Measurements from ENCODE around the gene PWWP2B. TPM values are rescaled to one million over a fixed set of nuclear protein-coding genes. Genes with fewer than 3 reads are reported as not detected.

PWWP2B gene
- total and polyA plus RNA-seq, 10 of the 15 experiments (the other 5 are each of a cell fraction or from before 2014, with no cell fraction given) = 0.04 to 0.87 (median 0.35) TPM; not detected in 4

GRCh38 chr10:132462463-132463332, 65.7 kb downstream of the PWWP2B start:
- Histone ChIP-seq H3K4me1 (ENCODE audit: control insufficient read depth, insufficient read depth, low read length) (no peaks in the 10 kb centered on the region), H3K36me3 (ENCODE audit: control insufficient read depth in 2 of 2, insufficient read depth in 2 of 2, low read length in 1 of 2) (no peaks in the 10 kb centered on the region), H3K4me3 (no peak overlapping the region), H2AFZ (ENCODE audit: control insufficient read depth, low read depth, low read length) (no peak overlapping the region), H3K9me3 (replicated peaks; ENCODE audit: control insufficient read depth, insufficient read depth, low read length) (no peaks in the 10 kb centered on the region), H3K79me2 (ENCODE audit: control insufficient read depth, insufficient read depth, low read length) (no peaks in the 10 kb centered on the region), H3K27ac (ENCODE audit: control insufficient read depth, insufficient read depth) (no peak overlapping the region), H4K20me1 (ENCODE audit: control insufficient read depth, insufficient read depth) (no peaks in the 10 kb centered on the region), H3K4me2 (ENCODE audit: control insufficient read depth, insufficient read depth) (no peak overlapping the region), H3K27me3 (replicated peaks in 1 of 2; ENCODE audit: control insufficient read depth in 2 of 2, insufficient read depth in 2 of 2, low read length in 1 of 2) (no peaks in the 10 kb centered on the region; a peak in 2 of 4 replicates), H3K9ac (ENCODE audit: control insufficient read depth, insufficient read depth, low read length) (no peak overlapping the region)
- ChIA-PET RAD21 (ENCODE audit: unreplicated experiment) (no interaction called here), POLR2A (no interaction called here), SMC1A (ENCODE audit: uncharacterized antibody, unreplicated experiment) (interaction anchor here (1.7 kb wide), 1 partner anchor 176 kb away, joined by 4 read pairs; no protein-coding TSS in a partner anchor), CTCF (interaction anchor here (1.5 kb wide), 1 partner anchor 170 kb away, joined by 4 read pairs; no protein-coding TSS in a partner anchor)
- TF ChIP-seq MEF2B (IDR thresholded peaks at IDR 0.05; ENCODE audit: partially characterized antibody, poor library complexity, severe bottlenecking) (no peak), NFIC (IDR thresholded peaks at IDR 0.05; ENCODE audit: low read depth, low read length) (no peak), MXI1 (IDR thresholded peaks at IDR 0.05; ENCODE audit: low read depth, low read length) (no peak), ELK1 (IDR thresholded peaks at IDR 0.05; ENCODE audit: low read depth, low read length) (no peak), USF2 (IDR thresholded peaks at IDR 0.05; ENCODE audit: borderline replicate concordance, low read depth, low read length) (no peak), RB1 (IDR thresholded peaks at IDR 0.05; ENCODE audit: borderline replicate concordance) (no peak), BHLHE40 (IDR thresholded peaks at IDR 0.05; ENCODE audit: borderline replicate concordance in 1 of 2, low read depth in 2 of 2, low read length in 1 of 2) (no peak), FOXM1 (IDR thresholded peaks at IDR 0.05; ENCODE audit: low read depth, low read length) (no peak), SP1 (IDR thresholded peaks at IDR 0.05; ENCODE audit: low read depth, low read length) (no peak), KDM1A (IDR thresholded peaks at IDR 0.05; ENCODE audit: borderline replicate concordance) (no peak), TAF1 (IDR thresholded peaks at IDR 0.05; ENCODE audit: borderline replicate concordance, low read depth, low read length) (no peak), EGR1 (IDR thresholded peaks at IDR 0.05; ENCODE audit: borderline replicate concordance in 1 of 2, low read depth in 2 of 2, low read length in 2 of 2) (no peak), BACH1 (IDR thresholded peaks at IDR 0.05; ENCODE audit: borderline replicate concordance) (no peak), NR2F1 (conservative IDR thresholded peaks at IDR 0.05) (no peak)
- TF ChIP-seq, protein P1, sequence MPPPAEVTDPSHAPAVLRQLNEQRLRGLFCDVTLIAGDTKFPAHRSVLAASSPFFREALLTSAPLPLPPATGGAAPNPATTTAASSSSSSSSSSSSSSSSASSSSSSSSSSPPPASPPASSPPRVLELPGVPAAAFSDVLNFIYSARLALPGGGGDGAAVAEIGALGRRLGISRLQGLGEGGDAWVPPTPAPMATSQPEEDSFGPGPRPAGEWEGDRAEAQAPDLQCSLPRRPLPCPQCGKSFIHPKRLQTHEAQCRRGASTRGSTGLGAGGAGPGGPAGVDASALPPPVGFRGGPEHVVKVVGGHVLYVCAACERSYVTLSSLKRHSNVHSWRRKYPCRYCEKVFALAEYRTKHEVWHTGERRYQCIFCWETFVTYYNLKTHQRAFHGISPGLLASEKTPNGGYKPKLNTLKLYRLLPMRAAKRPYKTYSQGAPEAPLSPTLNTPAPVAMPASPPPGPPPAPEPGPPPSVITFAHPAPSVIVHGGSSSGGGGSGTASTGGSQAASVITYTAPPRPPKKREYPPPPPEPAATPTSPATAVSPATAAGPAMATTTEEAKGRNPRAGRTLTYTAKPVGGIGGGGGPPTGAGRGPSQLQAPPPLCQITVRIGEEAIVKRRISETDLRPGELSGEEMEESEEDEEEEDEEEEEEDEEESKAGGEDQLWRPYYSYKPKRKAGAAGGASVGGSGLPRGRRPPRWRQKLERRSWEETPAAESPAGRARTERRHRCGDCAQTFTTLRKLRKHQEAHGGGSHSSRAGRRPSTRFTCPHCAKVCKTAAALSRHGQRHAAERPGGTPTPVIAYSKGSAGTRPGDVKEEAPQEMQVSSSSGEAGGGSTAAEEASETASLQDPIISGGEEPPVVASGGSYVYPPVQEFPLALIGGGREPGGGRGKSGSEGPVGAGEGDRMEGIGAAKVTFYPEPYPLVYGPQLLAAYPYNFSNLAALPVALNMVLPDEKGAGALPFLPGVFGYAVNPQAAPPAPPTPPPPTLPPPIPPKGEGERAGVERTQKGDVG (CRISPR knock-in tag; IDR thresholded peaks at IDR 0.05) = no peak
- ATAC-seq (no peak), FAIRE-seq (no peak), DNase-seq (ENCODE audit: low read depth, low spot score) (no peak)
- in situ Hi-C loops (cut with MboI) = no loop called here
- intact Hi-C loops (cut with micrococcal nuclease; ENCODE audit: unreplicated experiment) = no loop called here
- WGBS (ENCODE audit: insufficient coverage, insufficient replicate concordance, low lambda C conversion rate, missing lambda C conversion rate) = 58% methylated on average over 28 of the region's 35 CpGs
- BruUV-seq (replicated peaks) = no TSS peak
